ENCODE results near the gene GNG7. TPM values are rescaled to one million over a fixed set of nuclear protein-coding genes. Genes with fewer than 3 reads are reported as not detected.
A peak's percentile ranks its signal among the peaks of the same experiment; 100 is the strongest.

GNG7 gene
- total RNA-seq, 1 donor from 2014 or later: 11.3 TPM

- Mint-ChIP-seq H3K27ac (no peak overlapping the region), H3K27me3 (peaks cover 28% of the 10 kb centered on the region), H3K4me1 (ENCODE audit: low read depth) (no peaks in the 10 kb centered on the region), H3K9me3 (ENCODE audit: low read depth) (no peaks in the 10 kb centered on the region), H3K36me3 (ENCODE audit: insufficient read depth) (no peaks in the 10 kb centered on the region), H3K4me3 (ENCODE audit: low read depth) (no peak overlapping the region)
- DNase-seq (ENCODE audit: low spot score, unreplicated experiment): no peak
- TF ChIP-seq CTCF (IDR thresholded peaks at IDR 0.05; ENCODE audit: unreplicated experiment): peak; percentile 36
Observed at GRCh38 chr19:2724148-2724557, 21.7 kb upstream of the GNG7 start.

- H3K4me3 Mint-ChIP-seq (ENCODE audit: low read depth): no peak overlapping the region
- H3K27me3 Mint-ChIP-seq: peaks cover 26% of the 10 kb centered on the region
- DNase-seq (ENCODE audit: low spot score, unreplicated experiment): no peak
- no peak overlapping the region for H3K27ac Mint-ChIP-seq
- no peaks in the 10 kb centered on the region for H3K4me1 Mint-ChIP-seq (ENCODE audit: low read depth)
- no peak for TF ChIP-seq CTCF (IDR thresholded peaks at IDR 0.05; ENCODE audit: unreplicated experiment)
- H3K36me3 Mint-ChIP-seq (ENCODE audit: insufficient read depth): no peaks in the 10 kb centered on the region
- H3K9me3 Mint-ChIP-seq (ENCODE audit: low read depth): no peaks in the 10 kb centered on the region
Observed at GRCh38 chr19:2723747-2724146, 21.3 kb upstream of the GNG7 start.

- Mint-ChIP-seq H3K27ac (no peak overlapping the region), H3K9me3 (ENCODE audit: low read depth) (no peaks in the 10 kb centered on the region), H3K4me3 (ENCODE audit: low read depth) (no peak overlapping the region), H3K27me3 (peaks cover 22% of the 10 kb centered on the region), H3K4me1 (ENCODE audit: low read depth) (no peaks in the 10 kb centered on the region), H3K36me3 (ENCODE audit: insufficient read depth) (no peaks in the 10 kb centered on the region)
- DNase-seq (ENCODE audit: low spot score, unreplicated experiment): no peak
- TF ChIP-seq CTCF (IDR thresholded peaks at IDR 0.05; ENCODE audit: unreplicated experiment): no peak
Observed at GRCh38 chr19:2723345-2723715, 20.8 kb upstream of the GNG7 start.

- no peaks in the 10 kb centered on the region for H3K9me3 Mint-ChIP-seq (ENCODE audit: low read depth)
- H3K36me3 Mint-ChIP-seq (ENCODE audit: insufficient read depth): no peaks in the 10 kb centered on the region
- H3K4me1 Mint-ChIP-seq (ENCODE audit: low read depth): no peaks in the 10 kb centered on the region
- H3K27ac Mint-ChIP-seq: no peak overlapping the region
- H3K27me3 Mint-ChIP-seq: peaks cover 19% of the 10 kb centered on the region
- no peak for TF ChIP-seq CTCF (IDR thresholded peaks at IDR 0.05; ENCODE audit: unreplicated experiment)
- no peak for DNase-seq (ENCODE audit: low spot score, unreplicated experiment)
- H3K4me3 Mint-ChIP-seq (ENCODE audit: low read depth): peak overlapping the region; percentile 24
Observed at GRCh38 chr19:2722541-2723344, 20.2 kb upstream of the GNG7 start.

GRCh38 chr19:2721570-2722540 is 19.4 kb upstream of the GNG7 start:
- H3K27me3 Mint-ChIP-seq: peaks cover 10% of the 10 kb centered on the region
- peak overlapping the region; percentile 24 for H3K27ac Mint-ChIP-seq
- no peaks in the 10 kb centered on the region for H3K4me1 Mint-ChIP-seq (ENCODE audit: low read depth)
- no peak for DNase-seq (ENCODE audit: low spot score, unreplicated experiment)
- H3K36me3 Mint-ChIP-seq (ENCODE audit: insufficient read depth): no peaks in the 10 kb centered on the region
- no peaks in the 10 kb centered on the region for H3K9me3 Mint-ChIP-seq (ENCODE audit: low read depth)
- no peak for TF ChIP-seq CTCF (IDR thresholded peaks at IDR 0.05; ENCODE audit: unreplicated experiment)
- peak overlapping the region; percentile 70 for H3K4me3 Mint-ChIP-seq (ENCODE audit: low read depth)
